GM21447 (cell line): ENCODE data around the gene IPO11.
"Not testable (repeated sequence)": the region's sequence is repeated elsewhere in the genome, so short reads cannot be mapped to it uniquely, and the experiment has no call there.

Experiments used
- ATAC-seq: cut with Tn5 transposase; IDR thresholded peaks from one replicate; pipeline ENCODE4 v1.9.1; 2021; ENCODE audit not compliant: unreplicated experiment

IPO11 gene

GRCh38 chr5:62640446-62640845, 227.9 kb downstream of the IPO11 start:
- no peak for ATAC-seq

GRCh38 chr5:62642468-62642867, 229.9 kb downstream of the IPO11 start:
- no peak for ATAC-seq

GRCh38 chr5:62643556-62644451, 231.2 kb downstream of the IPO11 start:
- no peak for ATAC-seq

- ATAC-seq = no peak
Observed at GRCh38 chr5:62645223-62645622, 232.7 kb downstream of the IPO11 start.

GRCh38 chr5:62647241-62647640, 234.7 kb downstream of the IPO11 start:
- ATAC-seq = no peak

- ATAC-seq = no peak
Observed at GRCh38 chr5:62649025-62649424, 236.5 kb downstream of the IPO11 start.

- no peak for ATAC-seq
Observed at GRCh38 chr5:62649476-62650113, 237.0 kb downstream of the IPO11 start.

GRCh38 chr5:62650197-62650596, 237.6 kb downstream of the IPO11 start:
- no peak for ATAC-seq

- no peak for ATAC-seq
Observed at GRCh38 chr5:62652225-62652624, 239.7 kb downstream of the IPO11 start.

GRCh38 chr5:62653001-62653863, 240.7 kb downstream of the IPO11 start:
- no peak for ATAC-seq

- no peak for ATAC-seq
Observed at GRCh38 chr5:62653864-62654575, 241.5 kb downstream of the IPO11 start.

- not testable (repeated sequence) for ATAC-seq
Observed at GRCh38 chr5:62657772-62658171, 245.2 kb downstream of the IPO11 start.

GRCh38 chr5:62661126-62661525, 248.6 kb downstream of the IPO11 start:
- ATAC-seq = no peak

GRCh38 chr5:62662521-62662920, 250.0 kb downstream of the IPO11 start:
- no peak for ATAC-seq

- no peak for ATAC-seq
Observed at GRCh38 chr5:62671479-62671878, 258.9 kb downstream of the IPO11 start.

- ATAC-seq = not testable (repeated sequence)
Observed at GRCh38 chr5:62676596-62676995, 264.0 kb downstream of the IPO11 start.
